GM12892 (cell line): ENCODE measurements around the gene CCDC57.

Experiments used
- POLR2A ChIP-seq: IDR thresholded peaks from 2 replicates; pipeline ENCODE4 v1.6.1; 2011; ENCODE audit warnings: low read depth, low read length, control low read depth
- TAF1 ChIP-seq: IDR thresholded peaks from 2 replicates; pipeline ENCODE4 v1.6.1; 2011; ENCODE audit warnings: low read depth, mild to moderate bottlenecking, control low read depth, low read length, borderline replicate concordance

DNA sequence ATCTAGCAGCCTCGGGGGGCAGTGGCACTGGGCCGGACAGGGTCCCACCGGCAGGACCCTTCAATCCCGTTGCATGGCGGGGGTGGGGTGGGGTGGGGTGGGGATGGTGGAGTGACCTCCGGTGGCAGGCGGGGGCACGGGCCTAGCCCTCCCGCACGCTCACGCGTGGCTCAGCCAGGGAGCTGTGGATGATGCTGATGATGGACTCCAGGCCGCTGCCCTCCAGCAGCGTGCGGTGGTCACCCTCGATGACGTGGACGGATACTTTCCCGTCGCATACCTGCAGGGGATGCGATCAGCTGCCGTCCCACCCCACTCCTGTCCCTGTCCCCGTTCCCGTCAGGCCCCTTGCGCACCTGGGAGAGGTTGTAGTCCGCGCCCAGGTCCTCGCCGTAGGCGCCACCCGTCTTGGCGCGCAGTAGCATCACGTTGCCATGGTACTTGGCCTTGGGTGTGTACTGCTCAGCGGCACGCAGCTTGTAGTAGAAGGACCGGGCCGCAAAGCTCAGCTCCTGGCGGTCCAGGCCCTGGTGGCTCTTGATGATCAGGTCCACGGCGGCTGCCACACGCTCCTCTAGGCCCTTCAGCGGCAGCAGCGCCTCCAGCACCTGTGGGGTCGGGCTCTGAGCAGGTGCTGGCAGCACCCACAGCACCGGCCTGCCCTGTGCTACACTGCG, 133.5 kb downstream of the CCDC57 start:
- no peak for TF ChIP-seq POLR2A
- TF ChIP-seq TAF1 = no peak
